LNCaP clone FGC (cell line): ENCODE results near the gene RCN1.

Experiments
- DNase-seq: peaks from one replicate; pipeline ENCODE4 v3.0.0-alpha.2; 2011; ENCODE audit warnings: low read depth
- H3K4me3 ChIP-seq: 2 replicates; pipeline ENCODE4 v1.5.1; 2011; ENCODE audit warnings: mild to moderate bottlenecking, low read depth, low read length, control low read depth
- CTCF ChIP-seq: IDR thresholded peaks from 2 replicates; pipeline ENCODE4 v1.5.1; 2012; ENCODE audit warnings: mild to moderate bottlenecking; ENCODE audit not compliant: control insufficient read depth, insufficient read depth; ENCODE audit errors: extremely low read depth

The RCN1 gene

GRCh38 chr11:32079553-32079952 lies 11.3 kb upstream of the RCN1 start:
- DNase-seq: no peak
- H3K4me3 ChIP-seq: no peak overlapping the region
- no peak for TF ChIP-seq CTCF

GRCh38 chr11:32080361-32080980 lies 10.4 kb upstream of the RCN1 start:
- TF ChIP-seq CTCF: no peak
- no peak overlapping the region for H3K4me3 ChIP-seq
- no peak for DNase-seq

- no peak overlapping the region for H3K4me3 ChIP-seq
- no peak for TF ChIP-seq CTCF
- DNase-seq: no peak
These were observed 9.7 kb upstream of the RCN1 start for GRCh38 chr11:32081129-32081641.

- no peak for TF ChIP-seq CTCF
- H3K4me3 ChIP-seq: no peak overlapping the region
- no peak for DNase-seq
These were observed 9.0 kb upstream of the RCN1 start for GRCh38 chr11:32081901-32082300.

- TF ChIP-seq CTCF: no peak
These were observed 8.4 kb upstream of the RCN1 start for GRCh38 chr11:32082346-32082986.

GRCh38 chr11:32087597-32087996 lies 3.3 kb upstream of the RCN1 start:
- no peak overlapping the region for H3K4me3 ChIP-seq
- TF ChIP-seq CTCF: no peak

More at GRCh38 chr11:32082346-32082986, 8.4 kb upstream of the RCN1 start:
- no peak overlapping the region for H3K4me3 ChIP-seq
- DNase-seq: no peak

More at GRCh38 chr11:32087597-32087996, 3.3 kb upstream of the RCN1 start:
- no peak for DNase-seq
